HCEC 1CT (cell line): ENCODE data around the gene IGLL1.
"Not testable (repeated sequence)": the region's sequence is repeated elsewhere in the genome, so short reads cannot be mapped to it uniquely, and the experiment has no call there.

Source experiments
- DNase-seq: peaks from one replicate; pipeline ENCODE4 v3.0.0-alpha.2; 2017

Gene IGLL1

GRCh38 chr22:23591201-23591791 is 11.2 kb upstream of the IGLL1 start:
- DNase-seq: peak; percentile 26

- no peak for DNase-seq
Observed at GRCh38 chr22:23583836-23584235, 3.7 kb upstream of the IGLL1 start.

GRCh38 chr22:23583153-23583552 is 3.1 kb upstream of the IGLL1 start:
- DNase-seq: no peak

GRCh38 chr22:23581260-23581650 is 1.2 kb upstream of the IGLL1 start:
- DNase-seq: no peak

GRCh38 chr22:23580576-23581259 is 628 bp upstream of the IGLL1 start:
- no peak for DNase-seq

GRCh38 chr22:23579280-23579679 is 810 bp downstream of the IGLL1 start:
- DNase-seq: no peak

GRCh38 chr22:23578306-23578705 is 1.8 kb downstream of the IGLL1 start:
- no peak for DNase-seq

GRCh38 chr22:23576681-23577080 is 3.4 kb downstream of the IGLL1 start:
- DNase-seq: no peak

GRCh38 chr22:23575601-23576000 is 4.5 kb downstream of the IGLL1 start:
- no peak for DNase-seq

GRCh38 chr22:23574877-23575276 is 5.2 kb downstream of the IGLL1 start:
- no peak for DNase-seq

GRCh38 chr22:23574371-23574811 is 5.7 kb downstream of the IGLL1 start:
- DNase-seq: no peak

GRCh38 chr22:23573701-23574235 is 6.3 kb downstream of the IGLL1 start:
- DNase-seq: not testable (repeated sequence)

GRCh38 chr22:23573106-23573505 is 7.0 kb downstream of the IGLL1 start:
- DNase-seq: not testable (repeated sequence)

GRCh38 chr22:23571486-23571885 is 8.6 kb downstream of the IGLL1 start:
- DNase-seq: no peak

- DNase-seq: no peak
Observed at GRCh38 chr22:23570681-23571080, 9.4 kb downstream of the IGLL1 start.

GRCh38 chr22:23569716-23570115 is 10.4 kb downstream of the IGLL1 start:
- no peak for DNase-seq

- no peak for DNase-seq
Observed at GRCh38 chr22:23569291-23569690, 10.8 kb downstream of the IGLL1 start.

GRCh38 chr22:23566705-23567475 is 13.2 kb downstream of the IGLL1 start:
- no peak for DNase-seq

GRCh38 chr22:23565915-23566704 is 14.0 kb downstream of the IGLL1 start:
- no peak for DNase-seq

GRCh38 chr22:23565305-23565914 is 14.7 kb downstream of the IGLL1 start:
- peak; percentile 5 for DNase-seq

GRCh38 chr22:23564276-23564675 is 15.8 kb downstream of the IGLL1 start:
- no peak for DNase-seq

GRCh38 chr22:23563111-23563510 is 17.0 kb downstream of the IGLL1 start:
- no peak for DNase-seq
